HTR-8/SVneo (cell line): ENCODE results near the gene UTS2R.
"Not testable (repeated sequence)": the region's sequence is repeated elsewhere in the genome, so short reads cannot be mapped to it uniquely, and the experiment has no call there.

Experiments used
- DNase-seq: peaks from one replicate; pipeline ENCODE4 v3.0.0; 2011; ENCODE audit warnings: low spot score, mixed read lengths; ENCODE audit not compliant: insufficient read length
- FAIRE-seq: peaks from 2 replicates; lab custom pipeline; 2011; peaks lifted over from hg19 to GRCh38; lab: Jason Lieb, UNC

The UTS2R gene

DNA sequence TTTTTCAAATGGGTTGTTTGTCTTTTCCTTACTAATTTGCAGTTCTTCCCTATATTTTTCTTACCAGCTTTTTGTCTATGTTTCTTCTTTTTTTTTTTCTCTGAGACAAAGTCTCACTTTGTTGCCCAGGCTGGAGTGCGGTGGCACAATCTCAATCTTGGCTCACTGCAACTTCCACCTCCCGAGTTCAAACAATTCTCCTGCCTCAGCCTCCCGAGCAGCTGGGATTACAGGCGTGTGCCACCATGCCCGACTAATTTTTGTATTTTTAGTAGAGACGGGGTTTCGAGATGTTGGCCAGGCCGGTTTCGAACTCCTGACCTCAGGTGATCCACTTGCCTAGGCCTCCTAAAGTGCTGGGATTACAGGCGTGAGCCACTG is 1.5 kb downstream of the UTS2R start:
- DNase-seq, FAIRE-seq: not testable (repeated sequence)

GRCh38 chr17:82373731-82374625 is 2.4 kb downstream of the UTS2R start:
- no peak for DNase-seq
- FAIRE-seq, result no peak

DNA sequence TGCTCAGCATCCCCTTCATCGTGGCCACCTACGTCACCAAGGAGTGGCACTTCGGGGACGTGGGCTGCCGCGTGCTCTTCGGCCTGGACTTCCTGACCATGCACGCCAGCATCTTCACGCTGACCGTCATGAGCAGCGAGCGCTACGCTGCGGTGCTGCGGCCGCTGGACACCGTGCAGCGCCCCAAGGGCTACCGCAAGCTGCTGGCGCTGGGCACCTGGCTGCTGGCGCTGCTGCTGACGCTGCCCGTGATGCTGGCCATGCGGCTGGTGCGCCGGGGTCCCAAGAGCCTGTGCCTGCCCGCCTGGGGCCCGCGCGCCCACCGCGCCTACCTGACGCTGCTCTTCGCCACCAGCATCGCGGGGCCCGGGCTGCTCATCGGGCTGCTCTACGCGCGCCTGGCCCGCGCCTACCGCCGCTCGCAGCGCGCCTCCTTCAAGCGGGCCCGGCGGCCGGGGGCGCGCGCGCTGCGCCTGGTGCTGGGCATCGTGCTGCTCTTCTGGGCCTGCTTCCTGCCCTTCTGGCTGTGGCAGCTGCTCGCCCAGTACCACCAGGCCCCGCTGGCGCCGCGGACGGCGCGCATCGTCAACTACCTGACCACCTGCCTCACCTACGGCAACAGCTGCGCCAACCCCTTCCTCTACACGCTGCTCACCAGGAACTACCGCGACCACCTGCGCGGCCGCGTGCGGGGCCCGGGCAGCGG is 3.2 kb downstream of the UTS2R start:
- no peak for FAIRE-seq
- no peak for DNase-seq

GRCh38 chr17:82375359-82376041 is 3.9 kb downstream of the UTS2R start:
- FAIRE-seq, result no peak
- no peak for DNase-seq

DNA sequence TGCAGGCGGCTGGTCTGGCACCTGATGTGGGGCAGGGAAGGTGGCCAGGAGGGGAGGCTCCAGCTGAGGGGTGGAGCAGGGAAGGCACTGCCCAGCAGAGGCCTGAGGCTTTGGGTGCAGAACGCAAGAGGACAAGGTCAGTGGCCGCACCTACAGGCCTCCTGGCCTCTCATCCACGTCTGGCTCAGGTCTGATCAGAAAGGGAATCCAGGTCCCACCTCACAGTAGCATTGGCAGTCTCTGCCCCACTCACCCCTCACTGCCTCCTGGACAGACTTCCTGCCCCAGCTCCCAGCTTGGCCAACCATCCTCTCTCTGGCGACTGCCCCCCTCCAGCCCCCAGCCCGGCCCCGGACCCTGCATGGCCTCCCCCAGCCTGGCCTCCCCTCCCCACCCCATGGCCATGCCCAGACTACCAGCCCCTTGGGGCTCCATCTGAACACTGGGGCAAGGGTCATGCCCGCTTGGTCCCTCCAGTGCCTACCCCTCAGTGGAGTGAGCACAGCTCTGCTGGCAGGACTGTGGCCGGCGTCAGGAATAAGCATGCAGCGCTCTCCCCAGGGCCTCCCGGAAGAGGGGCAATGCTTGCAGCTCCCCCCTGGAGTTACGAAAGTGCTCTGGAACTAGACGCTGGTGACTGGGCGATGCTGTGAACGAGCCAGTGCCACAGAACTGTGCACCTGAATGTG is 4.6 kb downstream of the UTS2R start:
- FAIRE-seq (no peak), DNase-seq (no peak)

- not testable (repeated sequence) for FAIRE-seq
Observed at GRCh38 chr17:82377294-82377693, 5.7 kb downstream of the UTS2R start.

DNA sequence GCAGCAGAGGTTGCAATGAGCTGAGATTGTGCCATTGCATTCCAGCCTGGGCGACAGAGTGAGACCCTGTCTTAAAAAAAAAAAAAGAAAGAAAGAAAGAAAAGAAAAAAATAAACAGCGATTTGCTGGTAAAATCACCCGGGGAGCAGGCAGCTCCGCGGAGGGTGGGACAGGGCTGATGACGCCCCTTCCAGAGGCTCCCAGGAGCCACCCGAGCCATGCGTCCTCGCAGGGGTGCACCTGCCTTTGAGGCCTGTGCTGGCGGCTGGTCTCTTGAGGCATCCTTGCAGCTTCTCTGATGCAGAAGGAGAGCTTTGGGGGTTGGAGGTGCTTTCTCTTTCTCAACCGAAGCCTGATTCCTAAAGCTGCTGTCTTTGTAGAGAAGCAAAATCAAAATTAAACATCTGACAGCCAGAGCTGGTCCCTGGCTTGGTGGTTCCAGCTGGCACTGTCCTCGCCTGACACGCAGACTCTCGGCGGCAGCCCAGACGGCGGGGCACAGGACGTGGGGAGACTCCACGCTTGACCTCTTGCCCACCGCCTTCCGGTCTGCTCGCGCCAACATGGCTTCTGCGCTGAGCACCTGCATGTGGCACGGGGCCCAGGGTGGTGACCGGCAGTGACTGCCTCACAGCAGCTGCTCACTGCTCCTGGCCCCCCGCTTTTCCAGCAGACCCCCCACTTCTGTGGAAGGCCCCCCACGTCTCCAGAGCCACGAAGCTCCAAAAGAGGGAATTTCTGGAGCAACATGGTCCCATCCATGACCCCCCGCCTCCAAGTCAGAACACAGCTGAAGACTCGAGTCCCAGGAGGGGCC is 6.6 kb downstream of the UTS2R start:
- no peak for FAIRE-seq
- no peak for DNase-seq

More at GRCh38 chr17:82377294-82377693, 5.7 kb downstream of the UTS2R start:
- DNase-seq, result not testable (repeated sequence)

GRCh38 chr17:82378741-82379021 is 7.1 kb downstream of the UTS2R start:
- DNase-seq, result no peak
- FAIRE-seq, result no peak

DNA sequence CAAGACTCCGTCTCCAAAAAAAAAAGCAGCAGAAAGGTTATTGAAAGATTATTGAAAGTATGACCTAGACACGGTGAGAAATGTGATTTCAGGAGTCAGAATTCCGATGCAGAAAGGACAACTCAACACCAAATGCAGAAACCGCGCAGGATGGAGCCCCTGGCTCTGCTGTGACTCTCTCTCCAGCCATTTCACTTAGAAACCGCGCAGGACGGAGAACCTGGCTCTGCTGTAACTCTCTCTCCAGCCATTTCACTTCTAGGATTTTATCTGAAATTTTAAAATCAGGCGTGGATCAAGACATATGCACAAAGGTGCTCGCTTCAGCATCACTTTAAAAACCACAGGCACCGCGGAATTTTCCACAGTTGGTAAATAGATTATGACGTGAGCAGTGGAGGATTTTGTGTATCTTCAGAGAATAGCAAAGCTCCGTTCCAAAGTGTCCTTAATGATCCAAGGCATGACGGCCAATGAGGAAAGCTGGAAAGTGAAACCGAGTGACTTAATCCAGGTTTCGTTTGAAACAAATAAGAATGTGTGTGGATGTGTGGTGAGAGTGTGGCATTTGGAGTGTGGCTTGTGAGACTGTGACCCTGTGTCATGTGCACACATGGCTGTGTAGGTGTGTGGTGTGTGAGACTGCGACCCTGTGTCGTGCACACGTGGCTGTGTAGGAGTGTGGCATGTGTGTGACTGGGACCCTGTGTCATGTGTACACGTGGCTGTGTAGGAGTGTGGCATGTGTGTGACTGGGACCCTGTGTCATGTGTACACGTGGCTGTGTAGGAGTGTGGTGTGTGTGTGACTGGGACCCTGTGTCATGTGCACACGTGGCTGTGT is 9.5 kb downstream of the UTS2R start:
- DNase-seq (no peak), FAIRE-seq (peak; percentile 99)

- DNase-seq, FAIRE-seq: not testable (repeated sequence)
Observed at GRCh38 chr17:82381703-82382009, 10.1 kb downstream of the UTS2R start.

DNA sequence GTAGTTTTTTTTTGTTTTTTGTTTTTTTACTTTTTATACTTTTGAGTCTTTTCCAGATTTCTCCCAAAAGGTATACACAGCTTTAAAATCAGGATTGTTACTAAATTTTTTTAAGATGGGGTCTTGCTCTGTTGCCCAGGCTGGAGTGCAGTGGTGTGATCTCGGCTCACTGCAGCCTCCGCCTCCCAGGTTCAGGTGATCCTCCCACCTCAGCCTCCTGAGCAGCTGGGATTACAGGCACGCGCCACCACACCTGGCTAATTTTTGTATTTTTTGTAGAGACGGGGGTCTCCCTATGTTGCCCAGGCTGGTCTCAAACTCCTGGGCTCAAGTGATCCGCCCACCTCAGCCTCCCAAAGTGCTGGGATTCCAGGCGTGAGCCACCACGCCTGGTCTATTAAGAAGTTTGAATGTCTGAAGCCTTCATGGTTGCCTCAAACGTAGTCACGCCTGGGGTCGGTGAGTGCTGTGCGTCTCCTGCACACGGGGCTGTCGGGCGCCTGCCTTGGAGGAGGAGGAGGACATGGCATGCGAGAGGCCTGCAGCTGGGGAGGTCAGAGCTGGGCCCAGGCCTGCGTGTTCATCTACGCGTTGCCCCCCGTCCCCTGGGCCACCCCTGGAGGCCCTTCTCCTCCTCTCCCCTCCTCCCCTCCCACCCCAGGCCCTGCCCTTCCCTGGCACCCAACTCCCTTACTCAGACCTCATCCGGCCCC is 10.8 kb downstream of the UTS2R start:
- FAIRE-seq, DNase-seq: not testable (repeated sequence)

DNA sequence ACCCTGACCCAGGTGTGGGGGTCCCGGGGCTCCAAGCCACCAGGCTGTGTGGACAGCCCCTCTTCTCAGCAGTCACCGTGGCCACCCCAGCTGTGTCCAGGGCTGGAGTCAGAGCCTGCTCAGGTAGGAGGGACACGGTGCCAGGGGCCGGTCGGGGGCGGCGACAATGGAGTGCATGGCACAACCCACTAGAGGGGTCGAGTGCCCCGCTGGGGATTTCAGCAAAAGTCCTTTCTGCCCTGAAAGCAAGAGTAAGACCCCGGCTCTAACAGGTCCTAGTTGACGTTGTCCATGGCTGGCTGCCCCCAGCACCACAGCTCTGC is 11.3 kb downstream of the UTS2R start:
- FAIRE-seq, result no peak

GRCh38 chr17:82383411-82383810 is 11.8 kb downstream of the UTS2R start:
- FAIRE-seq, result no peak

More for the DNA sequence above, 11.3 kb downstream of the UTS2R start:
- no peak for DNase-seq

DNA sequence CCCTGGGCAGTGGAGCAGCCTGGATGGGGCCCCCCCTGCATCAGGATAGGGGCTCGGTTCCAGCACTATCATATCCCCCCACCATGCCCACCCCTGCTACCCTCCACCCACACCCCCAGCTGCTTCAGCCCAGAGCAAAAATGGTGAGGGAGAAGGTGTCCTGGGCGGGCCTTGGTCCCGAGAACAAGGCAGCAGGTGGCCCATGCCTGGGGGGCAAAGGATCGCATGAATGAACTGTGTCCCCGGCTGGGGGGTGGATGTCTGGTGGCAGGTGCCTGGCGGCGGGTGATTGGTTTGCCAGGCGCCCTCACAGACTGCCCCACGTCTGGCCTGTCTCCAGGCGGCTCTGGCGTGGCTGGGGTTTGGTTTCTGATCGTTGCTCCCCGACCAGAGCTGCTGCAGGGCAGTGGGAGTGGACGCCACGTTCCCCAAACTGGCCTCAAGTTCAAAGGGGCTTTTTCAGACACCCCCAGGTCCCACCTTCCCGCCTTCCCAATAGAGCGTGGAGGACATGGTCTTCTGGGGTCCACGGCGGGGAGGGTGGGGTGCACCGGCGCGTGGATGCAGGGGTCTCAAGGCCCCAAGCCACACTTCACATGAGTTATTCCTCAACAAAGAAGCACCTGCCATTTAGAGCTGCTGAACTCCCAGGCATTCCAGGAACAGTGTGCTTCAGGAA is 12.6 kb downstream of the UTS2R start:
- FAIRE-seq (no peak), DNase-seq (no peak)

More at GRCh38 chr17:82383411-82383810, 11.8 kb downstream of the UTS2R start:
- DNase-seq, result no peak

DNA sequence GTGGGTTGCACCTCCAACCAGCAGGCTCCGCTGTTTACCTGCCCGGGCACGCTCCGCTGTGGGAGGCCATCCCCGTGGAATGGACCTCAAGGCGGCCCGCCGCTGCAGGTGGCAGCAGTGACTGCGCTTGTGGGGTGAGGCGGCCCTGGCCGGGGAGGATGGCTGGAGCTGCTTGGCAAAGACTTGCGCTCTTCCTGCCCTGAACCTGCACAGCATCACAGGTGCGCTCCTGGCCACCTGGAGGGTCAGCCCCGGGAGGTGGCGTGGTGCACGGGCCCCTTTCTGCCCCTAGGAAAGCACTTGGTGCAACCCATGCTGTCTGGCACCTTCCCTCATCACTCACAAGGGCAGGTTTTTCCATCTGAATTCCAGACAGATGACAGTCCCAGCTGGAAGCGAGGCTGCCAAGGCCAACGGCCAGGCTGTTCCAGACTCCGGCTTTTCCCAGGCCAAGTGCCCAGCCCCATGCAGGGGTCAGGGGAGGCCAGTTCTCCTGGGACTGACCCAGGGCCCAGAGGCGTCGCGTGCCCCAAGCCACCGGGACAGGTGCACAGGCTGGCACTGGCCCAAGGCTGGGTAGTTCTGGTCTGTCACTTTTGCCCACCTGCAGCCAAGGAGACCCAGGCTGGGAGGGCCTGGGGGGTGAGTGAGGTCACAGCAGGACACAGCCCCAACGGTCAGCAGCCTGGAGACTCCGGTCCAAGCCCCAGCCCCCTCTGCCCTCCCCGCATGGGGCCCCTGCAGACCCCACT is 13.3 kb downstream of the UTS2R start:
- FAIRE-seq, result no peak
- peak; percentile 59 for DNase-seq

DNA sequence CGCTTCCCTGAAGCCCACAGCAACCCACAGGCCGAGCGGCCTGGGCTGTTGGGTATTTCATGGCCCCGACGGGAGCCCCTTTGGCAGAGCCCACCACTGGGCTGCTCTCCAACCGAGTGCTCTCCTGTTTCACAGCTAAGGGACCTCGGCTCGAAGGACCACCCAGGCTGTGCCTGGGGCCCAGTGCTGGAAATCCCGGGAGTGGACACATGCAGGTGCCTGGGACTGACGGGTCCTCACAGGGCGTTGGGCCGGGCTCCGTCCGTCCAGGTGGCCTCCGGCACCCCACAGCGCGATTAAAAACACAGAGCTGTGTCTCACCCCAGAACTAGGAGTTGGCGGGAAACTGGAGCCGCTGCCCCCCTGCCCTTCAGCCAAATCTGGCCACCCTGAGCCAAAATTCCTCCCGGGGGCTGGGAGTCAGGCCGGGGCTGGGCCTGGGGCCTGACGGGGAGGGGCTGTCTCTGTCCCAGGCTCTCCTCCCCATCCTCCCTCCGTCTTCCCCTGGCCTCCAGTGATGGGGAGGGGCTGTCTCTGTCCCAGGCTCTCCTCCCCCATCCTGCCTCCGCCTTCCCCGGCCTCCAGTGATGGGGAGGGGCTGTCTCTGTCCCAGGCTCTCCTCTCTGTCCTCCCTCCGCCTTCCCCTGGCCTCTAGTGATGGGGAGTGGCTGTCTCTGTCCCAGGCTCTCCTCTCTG is 14.1 kb downstream of the UTS2R start:
- FAIRE-seq, result no peak
- DNase-seq, result no peak
